Measurements from ENCODE around the gene SPATA24.
"Not testable (repeated sequence)": the region's sequence is repeated elsewhere in the genome, so short reads cannot be mapped to it uniquely, and the experiment has no call there.

SPATA24 gene

GRCh38 chr5:139363937-139364336, 40.0 kb downstream of the SPATA24 start:
- Histone ChIP-seq H3K27me3 (ENCODE audit: insufficient read depth, low read length) (no peaks in the 10 kb centered on the region), H3K4me1 (ENCODE audit: control insufficient read depth, insufficient read depth, low read length, unreplicated experiment) (peaks cover 19% of the 10 kb centered on the region), H3K4me3 (ENCODE audit: low read depth, low read length) (no peak overlapping the region), H2AFZ (ENCODE audit: low read length, unreplicated experiment) (no peak overlapping the region), H3K36me3 (ENCODE audit: insufficient read depth, low read length) (peaks cover 25% of the 10 kb centered on the region), H3K79me2 (ENCODE audit: control insufficient read depth, insufficient read depth, low read length, unreplicated experiment) (peaks cover 45% of the 10 kb centered on the region), H3K27ac (ENCODE audit: low read depth, low read length) (no peak overlapping the region)

- H3K27me3 ChIP-seq (ENCODE audit: insufficient read depth, low read length) = no peaks in the 10 kb centered on the region
- peaks cover 62% of the 10 kb centered on the region for H3K79me2 ChIP-seq (ENCODE audit: control insufficient read depth, insufficient read depth, low read length, unreplicated experiment)
- H3K4me1 ChIP-seq (ENCODE audit: control insufficient read depth, insufficient read depth, low read length, unreplicated experiment) = peaks cover 20% of the 10 kb centered on the region
- no peak overlapping the region for H3K4me3 ChIP-seq (ENCODE audit: low read depth, low read length)
- H2AFZ ChIP-seq (ENCODE audit: low read length, unreplicated experiment) = no peak overlapping the region
- H3K27ac ChIP-seq (ENCODE audit: low read depth, low read length) = no peak overlapping the region
- peaks cover 17% of the 10 kb centered on the region for H3K36me3 ChIP-seq (ENCODE audit: insufficient read depth, low read length)
Measured at GRCh38 chr5:139361835-139362429, 42.0 kb downstream of the SPATA24 start.

GRCh38 chr5:139360384-139360783, 43.5 kb downstream of the SPATA24 start:
- H3K4me1 ChIP-seq (ENCODE audit: control insufficient read depth, insufficient read depth, low read length, unreplicated experiment) = peaks cover 20% of the 10 kb centered on the region
- peaks cover 17% of the 10 kb centered on the region for H3K36me3 ChIP-seq (ENCODE audit: insufficient read depth, low read length)
- H3K4me3 ChIP-seq (ENCODE audit: low read depth, low read length) = no peak overlapping the region
- H2AFZ ChIP-seq (ENCODE audit: low read length, unreplicated experiment) = no peak overlapping the region
- no peak overlapping the region for H3K27ac ChIP-seq (ENCODE audit: low read depth, low read length)
- peaks cover 72% of the 10 kb centered on the region for H3K79me2 ChIP-seq (ENCODE audit: control insufficient read depth, insufficient read depth, low read length, unreplicated experiment)
- H3K27me3 ChIP-seq (ENCODE audit: insufficient read depth, low read length) = no peaks in the 10 kb centered on the region

- Histone ChIP-seq H3K36me3 (ENCODE audit: insufficient read depth, low read length) (peaks cover 7% of the 10 kb centered on the region; the same call in 1 of the 2 replicates), H3K27ac (ENCODE audit: low read depth, low read length) (no peak overlapping the region), H2AFZ (ENCODE audit: low read length, unreplicated experiment) (no peak overlapping the region), H3K4me1 (ENCODE audit: control insufficient read depth, insufficient read depth, low read length, unreplicated experiment) (peaks cover 20% of the 10 kb centered on the region), H3K4me3 (ENCODE audit: low read depth, low read length) (no peak overlapping the region), H3K79me2 (ENCODE audit: control insufficient read depth, insufficient read depth, low read length, unreplicated experiment) (peaks cover 79% of the 10 kb centered on the region), H3K27me3 (ENCODE audit: insufficient read depth, low read length) (no peaks in the 10 kb centered on the region)
Measured at GRCh38 chr5:139358064-139358463, 45.8 kb downstream of the SPATA24 start.

- not testable (repeated sequence) for H3K4me3 ChIP-seq (ENCODE audit: low read depth, low read length); H2AFZ ChIP-seq (ENCODE audit: low read length, unreplicated experiment); H3K27ac ChIP-seq (ENCODE audit: low read depth, low read length); H3K27me3 ChIP-seq (ENCODE audit: insufficient read depth, low read length); H3K36me3 ChIP-seq (ENCODE audit: insufficient read depth, low read length)
- H3K79me2 ChIP-seq (ENCODE audit: control insufficient read depth, insufficient read depth, low read length, unreplicated experiment) = peaks cover 80% of the 10 kb centered on the region
- peaks cover 15% of the 10 kb centered on the region for H3K4me1 ChIP-seq (ENCODE audit: control insufficient read depth, insufficient read depth, low read length, unreplicated experiment)
Measured at GRCh38 chr5:139355900-139356299, 48.0 kb downstream of the SPATA24 start.

GRCh38 chr5:139354186-139354585, 49.7 kb downstream of the SPATA24 start:
- Histone ChIP-seq H3K27me3 (ENCODE audit: insufficient read depth, low read length) (no peaks in the 10 kb centered on the region), H3K79me2 (ENCODE audit: control insufficient read depth, insufficient read depth, low read length, unreplicated experiment) (peaks cover 78% of the 10 kb centered on the region), H3K36me3 (ENCODE audit: insufficient read depth, low read length) (peaks cover 7% of the 10 kb centered on the region; the same call in 1 of the 2 replicates), H3K4me3 (ENCODE audit: low read depth, low read length) (no peak overlapping the region), H3K27ac (ENCODE audit: low read depth, low read length) (no peak overlapping the region), H3K4me1 (ENCODE audit: control insufficient read depth, insufficient read depth, low read length, unreplicated experiment) (peaks cover 6% of the 10 kb centered on the region), H2AFZ (ENCODE audit: low read length, unreplicated experiment) (no peak overlapping the region)

GRCh38 chr5:139347863-139348262, 56.0 kb downstream of the SPATA24 start:
- not testable (repeated sequence) for H3K27me3 ChIP-seq (ENCODE audit: insufficient read depth, low read length); H3K4me3 ChIP-seq (ENCODE audit: low read depth, low read length); H3K27ac ChIP-seq (ENCODE audit: low read depth, low read length); H3K36me3 ChIP-seq (ENCODE audit: insufficient read depth, low read length); H2AFZ ChIP-seq (ENCODE audit: low read length, unreplicated experiment)
- peaks cover 86% of the 10 kb centered on the region for H3K79me2 ChIP-seq (ENCODE audit: control insufficient read depth, insufficient read depth, low read length, unreplicated experiment)
- H3K4me1 ChIP-seq (ENCODE audit: control insufficient read depth, insufficient read depth, low read length, unreplicated experiment) = peaks cover 16% of the 10 kb centered on the region
